HK-2 (cell line): ENCODE data around the gene GRHPR.
A peak's percentile ranks its signal among the peaks of the same experiment; 100 is the strongest.
"Not testable (repeated sequence)": the region's sequence is repeated elsewhere in the genome, so short reads cannot be mapped to it uniquely, and the experiment has no call there.

ENCODE experiments used
- DNase-seq: peaks from one replicate; pipeline ENCODE4 v3.0.0-alpha.2; 2018; ENCODE audit not compliant: unreplicated experiment

GRHPR gene

DNA sequence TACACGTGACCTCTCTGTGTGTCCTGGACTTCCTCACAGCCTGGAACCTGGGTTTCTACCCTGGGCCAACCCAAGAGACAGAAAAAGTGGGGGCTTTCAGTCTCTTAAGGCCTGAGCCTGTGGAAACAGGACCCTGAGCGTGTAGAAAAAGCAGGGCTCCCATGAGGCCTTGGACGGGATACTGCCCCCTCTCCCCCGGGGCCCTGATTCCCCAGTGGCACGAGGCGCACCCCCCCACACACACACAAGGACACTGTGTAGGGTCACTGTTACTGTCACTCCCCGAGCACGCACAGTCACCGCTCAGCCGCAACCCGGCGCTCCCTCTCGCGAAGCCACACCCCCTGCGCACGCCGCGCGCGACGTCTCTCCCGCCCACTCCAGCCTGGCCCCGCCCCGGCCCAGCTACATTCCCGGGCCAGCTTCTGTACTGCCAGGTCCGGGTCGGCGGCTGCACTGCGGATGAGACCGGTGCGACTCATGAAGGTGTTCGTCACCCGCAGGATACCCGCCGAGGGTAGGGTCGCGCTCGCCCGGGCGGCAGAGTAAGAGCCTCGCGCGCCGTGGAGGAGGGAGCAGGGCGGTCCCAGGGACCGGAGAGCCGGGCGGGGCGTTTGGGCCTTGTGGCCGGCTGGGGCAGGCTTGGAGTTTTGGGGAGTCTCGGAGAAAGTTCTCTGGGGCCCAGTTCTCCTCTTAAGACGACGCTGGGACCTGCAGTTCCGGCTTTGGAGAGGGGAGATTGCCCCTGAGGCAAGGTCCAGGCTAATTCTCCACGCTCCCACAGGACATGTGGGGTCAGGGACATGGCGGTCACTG lies at the start of gene GRHPR:
GRHPR (plus strand) TSS at position 408 of the 816 bp plus-strand sequence; CDS start at position 463, 55 bp downstream.
- peak; percentile 83 for DNase-seq

DNA sequence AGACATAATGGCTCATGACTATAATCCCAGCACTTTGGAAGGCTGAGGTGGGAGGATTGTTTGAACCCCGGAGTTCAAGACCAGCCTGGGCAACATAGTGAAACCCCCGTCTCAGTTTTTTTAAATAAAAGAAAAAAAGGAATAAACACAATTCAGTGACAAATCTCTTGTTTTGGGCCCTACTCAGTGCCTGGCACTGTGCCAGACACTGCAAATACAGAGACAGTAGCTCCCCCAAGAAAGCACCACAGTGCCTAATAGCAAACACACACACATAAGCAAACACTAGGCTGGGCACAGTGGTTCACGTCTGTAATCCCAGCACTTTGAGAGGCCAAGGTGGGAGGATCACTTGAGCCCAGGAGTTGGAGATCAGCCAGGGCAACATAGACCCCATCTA lies 49.7 kb upstream of the GRHPR start:
- no peak for DNase-seq

GRCh38 chr9:37373621-37374020 lies 48.9 kb upstream of the GRHPR start:
- DNase-seq = no peak

GRCh38 chr9:37374892-37375291 lies 47.6 kb upstream of the GRHPR start:
- DNase-seq = no peak

- no peak for DNase-seq
Observed at GRCh38 chr9:37377688-37378612, 44.5 kb upstream of the GRHPR start.

- no peak for DNase-seq
Observed at GRCh38 chr9:37378613-37379004, 43.9 kb upstream of the GRHPR start.

- DNase-seq = no peak
Observed at GRCh38 chr9:37379835-37380234, 42.7 kb upstream of the GRHPR start.

DNA sequence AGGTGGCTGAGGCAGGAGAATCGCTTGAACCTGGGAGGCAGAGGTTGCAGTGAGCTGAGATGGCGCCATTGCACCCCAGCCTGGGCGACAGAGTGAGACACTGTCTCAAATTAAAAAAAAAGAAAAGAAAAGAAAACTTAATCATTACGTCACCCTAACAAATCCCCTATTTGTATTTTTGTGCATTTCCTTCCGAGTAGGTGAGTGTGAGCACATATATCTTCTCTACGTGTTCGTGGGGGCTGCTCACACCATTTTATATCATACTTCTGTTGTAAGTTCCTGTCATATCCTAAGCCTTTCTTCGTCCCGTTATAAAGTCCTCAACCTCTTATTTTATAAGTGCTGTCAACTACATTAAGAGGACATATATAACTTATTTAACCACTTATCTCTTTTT lies 41.9 kb upstream of the GRHPR start:
- no peak for DNase-seq

GRCh38 chr9:37381094-37381741 lies 41.3 kb upstream of the GRHPR start:
- no peak for DNase-seq

- no peak for DNase-seq
Observed at GRCh38 chr9:37382161-37382981, 40.1 kb upstream of the GRHPR start.

GRCh38 chr9:37382982-37383357 lies 39.5 kb upstream of the GRHPR start:
- DNase-seq = no peak

DNA sequence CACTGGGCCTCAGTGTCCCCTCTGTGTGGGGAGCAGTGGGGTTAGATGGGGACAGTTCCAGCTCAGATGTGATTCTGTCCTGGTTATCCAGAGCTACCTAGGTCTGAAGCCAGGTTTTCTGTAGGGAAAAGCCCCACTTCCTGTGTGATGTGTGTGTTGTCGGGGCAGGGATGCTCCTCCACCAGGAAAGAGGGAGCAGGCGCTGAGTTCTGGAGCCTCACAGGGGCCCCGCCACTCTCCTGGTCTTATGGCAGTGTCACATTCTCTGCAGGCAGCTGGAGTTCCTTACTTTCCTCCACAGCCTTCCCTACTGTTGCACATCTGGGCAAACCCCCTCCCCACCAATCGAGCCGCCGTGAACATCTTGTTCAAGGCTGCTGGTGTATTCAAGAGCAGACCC lies 39.1 kb upstream of the GRHPR start:
- DNase-seq = no peak

DNA sequence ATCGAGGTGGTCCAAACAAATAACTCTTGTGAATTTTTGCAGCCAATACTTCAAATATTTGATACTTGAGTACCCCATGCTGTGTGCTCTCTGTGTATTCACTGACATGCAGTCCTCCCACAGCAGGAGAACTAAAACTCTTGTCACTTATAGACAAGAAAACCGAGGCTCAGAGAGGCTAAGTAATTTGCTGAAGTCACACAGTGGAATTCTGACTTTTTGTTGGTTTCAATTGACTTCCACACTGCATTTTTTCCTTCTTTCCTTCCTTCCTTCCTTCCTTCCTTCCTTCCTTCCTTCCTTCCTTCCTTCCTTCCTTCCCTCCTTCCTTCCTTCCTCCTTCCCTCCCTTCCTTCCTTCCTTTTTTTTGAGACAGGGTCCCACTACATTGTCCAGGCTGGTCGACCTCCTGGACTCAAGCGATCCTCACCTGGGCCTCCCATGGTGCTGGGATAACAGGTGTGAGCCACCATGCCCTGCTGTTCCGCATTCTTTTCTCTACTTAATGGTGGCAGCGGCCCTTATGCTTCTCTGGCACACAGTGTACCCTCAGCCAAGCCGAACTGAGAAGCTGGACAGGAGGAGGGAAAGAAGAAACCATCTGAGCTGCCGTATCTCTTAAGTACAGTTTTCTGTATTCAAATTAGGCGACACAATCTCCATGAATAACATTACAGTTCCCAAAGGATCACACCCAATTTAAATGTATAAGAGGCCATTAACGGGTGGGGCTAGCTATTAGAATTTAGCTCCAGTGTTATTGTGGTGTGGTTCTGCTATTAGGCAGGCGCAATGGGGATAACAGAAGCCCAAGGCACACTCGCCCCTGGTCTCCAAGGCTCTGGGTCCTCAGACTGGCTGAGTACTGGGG lies 38.4 kb upstream of the GRHPR start:
- no peak for DNase-seq

DNA sequence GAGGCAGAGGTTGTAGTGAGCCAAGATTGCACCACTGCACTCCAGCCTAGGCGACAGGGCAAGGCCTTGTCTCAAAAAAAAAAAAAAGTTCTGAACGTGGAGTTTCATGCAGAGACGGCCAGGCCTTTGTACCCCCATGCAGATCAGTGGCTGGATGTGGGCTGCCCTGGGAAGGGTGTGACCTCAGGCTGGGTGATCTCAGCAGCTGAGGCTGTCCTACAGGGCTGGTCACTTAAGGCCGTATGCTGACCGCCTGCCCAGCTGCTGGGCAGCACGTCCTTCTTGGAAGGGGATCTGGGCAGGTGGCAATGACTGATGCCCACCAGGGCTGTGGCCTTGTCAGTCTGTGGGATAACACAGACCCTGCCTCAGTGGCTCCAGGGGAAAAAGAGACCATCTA lies 37.2 kb upstream of the GRHPR start:
- DNase-seq = no peak

GRCh38 chr9:37386988-37387387 lies 35.5 kb upstream of the GRHPR start:
- no peak for DNase-seq

GRCh38 chr9:37390759-37391158 lies 31.7 kb upstream of the GRHPR start:
- DNase-seq = no peak

DNA sequence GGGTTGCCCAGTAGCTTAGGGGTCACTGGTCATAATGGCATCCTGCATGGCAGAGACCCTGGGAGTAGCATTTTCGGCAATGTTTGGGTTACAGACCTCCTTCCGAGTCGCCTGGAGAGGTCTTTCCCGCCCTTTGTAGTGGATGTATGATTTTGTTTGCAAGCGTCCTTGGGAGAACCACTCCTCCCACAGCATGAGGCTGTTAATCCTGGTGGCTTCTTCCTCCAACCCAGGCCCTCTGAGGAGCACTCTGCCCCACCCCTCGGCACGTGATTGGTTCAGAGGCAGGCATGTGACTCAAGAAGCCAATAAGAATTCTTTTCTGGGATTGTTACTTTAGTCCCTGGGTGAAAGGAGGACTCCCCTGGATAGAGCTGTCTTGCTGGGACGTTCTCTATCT lies 30.2 kb upstream of the GRHPR start:
- no peak for DNase-seq

GRCh38 chr9:37395229-37395628 lies 27.3 kb upstream of the GRHPR start:
- no peak for DNase-seq

GRCh38 chr9:37395663-37396062 lies 26.8 kb upstream of the GRHPR start:
- no peak for DNase-seq

- not testable (repeated sequence) for DNase-seq
Observed at GRCh38 chr9:37397948-37398347, 24.5 kb upstream of the GRHPR start.
